MCF 10A (cell line): Measurements from ENCODE around the gene OR2T10. TPM values are rescaled to one million over a fixed set of nuclear protein-coding genes. Genes with fewer than 3 reads are reported as not detected.
A peak's percentile ranks its signal among the peaks of the same experiment; 100 is the strongest.

ENCODE experiments used
- BruUV-seq: library from RNA; stranded (reverse); fragments of 400-500 nt; replicated peaks from 2 replicates; lab custom pipeline; 2021; lab: Mats Ljungman, UMichigan
- CTCF ChIA-PET: fragments of 300-600 bp; sonication (Branson Sonifier 250); formaldehyde crosslinking; extraction: SDS; loops from one replicate; lab custom pipeline; 2021; ENCODE audit warnings: antibody characterized with exemption, inconsistent platforms; lab: Yijun Ruan, JAX
- POLR2A ChIA-PET: fragments of 300-600, 350-650 bp; sonication (Branson Sonifier 250); formaldehyde crosslinking; extraction: SDS; loops from one replicate; lab custom pipeline; 2020; ENCODE audit warnings: antibody characterized with exemption, inconsistent platforms; lab: Yijun Ruan, JAX
- DNase-seq: peaks from one replicate; pipeline ENCODE4 v3.0.0-alpha.2; 2018; ENCODE audit not compliant: unreplicated experiment
- H3K27ac Mint-ChIP-seq: one replicate; pipeline ENCODE4 v1.8.0; 2022; ENCODE audit warnings: mild to moderate bottlenecking, low read depth, mixed read lengths; ENCODE audit not compliant: unreplicated experiment
- H3K27me3 Mint-ChIP-seq: one replicate; pipeline ENCODE4 v1.8.0; 2022; ENCODE audit warnings: mixed read lengths; ENCODE audit not compliant: insufficient read depth, unreplicated experiment
- H3K36me3 Mint-ChIP-seq: one replicate; pipeline ENCODE4 v1.8.0; 2022; ENCODE audit warnings: mild to moderate bottlenecking, moderate library complexity, mixed read lengths; ENCODE audit not compliant: insufficient read depth, unreplicated experiment
- H3K4me1 Mint-ChIP-seq: one replicate; pipeline ENCODE4 v1.8.0; 2022; ENCODE audit warnings: mixed read lengths; ENCODE audit not compliant: insufficient read depth, unreplicated experiment
- H3K4me3 Mint-ChIP-seq: one replicate; pipeline ENCODE4 v1.8.0; 2022; ENCODE audit warnings: mild to moderate bottlenecking, moderate library complexity, mixed read lengths; ENCODE audit not compliant: unreplicated experiment
- H3K9me3 Mint-ChIP-seq: one replicate; pipeline ENCODE4 v1.8.0; 2022; ENCODE audit warnings: mixed read lengths; ENCODE audit not compliant: unreplicated experiment
- intact Hi-C: fragments of 100-400 bp; cut with micrococcal nuclease; formaldehyde crosslinking; loops from 2 replicates; pipeline ENCODE4 v1.14.1; 2022
- total RNA-seq: library from RNA; stranded (reverse); gene quantifications from 2 replicates; pipeline ENCODE4 v1.2.3, GENCODE V29; 2022
- TF ChIP-seq, protein P1 (sequence below): fragments of 200-600 bp; IDR thresholded peaks from one replicate; pipeline ENCODE4 v1.8.0; 2022; ENCODE audit warnings: antibody characterized with exemption, mild to moderate bottlenecking; ENCODE audit not compliant: unreplicated experiment

OR2T10 gene
- total RNA-seq, 1 experiment from 2014 or later: not detected

DNA sequence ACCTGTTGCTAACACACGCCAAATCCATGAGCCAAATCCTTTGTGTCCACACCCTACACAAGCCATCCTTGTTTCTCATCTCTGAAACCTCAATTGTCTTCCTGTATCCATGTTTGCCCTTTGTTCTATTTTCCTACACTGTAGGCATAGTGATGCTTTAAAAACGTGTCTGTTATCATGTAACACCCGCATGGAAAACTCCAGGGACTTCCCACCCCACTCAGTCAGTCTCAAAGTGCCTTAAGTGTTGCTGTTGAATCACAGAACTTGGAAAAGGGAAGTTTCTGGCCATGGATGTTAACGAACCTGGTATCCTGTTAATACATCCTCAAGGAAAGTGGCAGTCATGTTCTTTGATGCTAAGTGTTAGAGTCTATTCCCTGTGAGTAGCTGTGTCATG lies 27.7 kb upstream of the OR2T10 start:
- POLR2A ChIA-PET: interaction anchor here (1.0 to 1.3 kb wide), 2 partner anchors 181 to 213 kb away, joined by 3 to 5 read pairs; partner anchors contain the start of gene ZNF672
- intact Hi-C loops: no loop called here
- CTCF ChIA-PET: interaction anchor here (0.6 to 9.6 kb wide), 8 partner anchors 13 to 299 kb away, joined by 3 to 159 read pairs (median 4); no protein-coding TSS in a partner anchor

DNA sequence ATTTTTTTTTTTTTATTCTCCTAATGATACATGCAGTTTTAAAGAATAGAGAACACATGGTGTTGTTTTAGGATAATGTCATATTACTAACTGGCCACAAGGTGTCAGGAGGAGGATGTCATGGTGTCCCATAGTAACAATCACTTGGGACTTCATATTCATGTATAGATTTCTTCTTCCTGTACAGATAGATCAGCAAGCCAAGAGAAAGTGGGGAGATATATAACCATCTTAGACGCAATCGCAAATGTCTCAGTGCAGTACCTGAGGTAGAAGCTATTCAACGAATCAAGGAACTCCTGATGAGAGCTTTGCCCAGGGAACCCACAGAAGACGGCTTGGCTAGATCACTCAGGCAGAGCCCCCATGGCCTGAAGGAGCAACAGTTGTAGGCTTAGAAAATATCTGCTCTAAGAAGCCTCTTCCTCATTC lies 25.1 kb upstream of the OR2T10 start:
- ChIA-PET CTCF (interaction anchor here (0.6 to 9.6 kb wide), 41 partner anchors 9 to 907 kb away, joined by 3 to 159 read pairs (median 4); no protein-coding TSS in a partner anchor), POLR2A (interaction anchor here (0.6 to 2.0 kb wide), 4 partner anchors 40 to 203 kb away, joined by 3 to 6 read pairs (median 4); partner anchors contain the start of gene SH3BP5L)
- DNase-seq: peak; percentile 71
- Mint-ChIP-seq H3K27me3 (no peaks in the 10 kb centered on the region), H3K4me3 (no peak overlapping the region), H3K36me3 (no peaks in the 10 kb centered on the region), H3K9me3 (no peaks in the 10 kb centered on the region), H3K4me1 (peaks cover 9% of the 10 kb centered on the region), H3K27ac (no peak overlapping the region)
- TF ChIP-seq, protein P1, sequence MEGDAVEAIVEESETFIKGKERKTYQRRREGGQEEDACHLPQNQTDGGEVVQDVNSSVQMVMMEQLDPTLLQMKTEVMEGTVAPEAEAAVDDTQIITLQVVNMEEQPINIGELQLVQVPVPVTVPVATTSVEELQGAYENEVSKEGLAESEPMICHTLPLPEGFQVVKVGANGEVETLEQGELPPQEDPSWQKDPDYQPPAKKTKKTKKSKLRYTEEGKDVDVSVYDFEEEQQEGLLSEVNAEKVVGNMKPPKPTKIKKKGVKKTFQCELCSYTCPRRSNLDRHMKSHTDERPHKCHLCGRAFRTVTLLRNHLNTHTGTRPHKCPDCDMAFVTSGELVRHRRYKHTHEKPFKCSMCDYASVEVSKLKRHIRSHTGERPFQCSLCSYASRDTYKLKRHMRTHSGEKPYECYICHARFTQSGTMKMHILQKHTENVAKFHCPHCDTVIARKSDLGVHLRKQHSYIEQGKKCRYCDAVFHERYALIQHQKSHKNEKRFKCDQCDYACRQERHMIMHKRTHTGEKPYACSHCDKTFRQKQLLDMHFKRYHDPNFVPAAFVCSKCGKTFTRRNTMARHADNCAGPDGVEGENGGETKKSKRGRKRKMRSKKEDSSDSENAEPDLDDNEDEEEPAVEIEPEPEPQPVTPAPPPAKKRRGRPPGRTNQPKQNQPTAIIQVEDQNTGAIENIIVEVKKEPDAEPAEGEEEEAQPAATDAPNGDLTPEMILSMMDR: peak; percentile 74
- intact Hi-C loops: loop anchor here (1.0 kb wide), 4 partner anchors 65 to 199 kb away; no protein-coding TSS in a partner anchor
- no TSS peak for BruUV-seq

More for the DNA sequence above, 27.7 kb upstream of the OR2T10 start:
- TF ChIP-seq, protein P1: no peak
- Mint-ChIP-seq H3K4me3 (no peak overlapping the region), H3K27ac (no peak overlapping the region), H3K36me3 (no peaks in the 10 kb centered on the region), H3K27me3 (no peaks in the 10 kb centered on the region), H3K9me3 (no peaks in the 10 kb centered on the region), H3K4me1 (no peaks in the 10 kb centered on the region)
- BruUV-seq: no TSS peak
- DNase-seq: no peak

DNA sequence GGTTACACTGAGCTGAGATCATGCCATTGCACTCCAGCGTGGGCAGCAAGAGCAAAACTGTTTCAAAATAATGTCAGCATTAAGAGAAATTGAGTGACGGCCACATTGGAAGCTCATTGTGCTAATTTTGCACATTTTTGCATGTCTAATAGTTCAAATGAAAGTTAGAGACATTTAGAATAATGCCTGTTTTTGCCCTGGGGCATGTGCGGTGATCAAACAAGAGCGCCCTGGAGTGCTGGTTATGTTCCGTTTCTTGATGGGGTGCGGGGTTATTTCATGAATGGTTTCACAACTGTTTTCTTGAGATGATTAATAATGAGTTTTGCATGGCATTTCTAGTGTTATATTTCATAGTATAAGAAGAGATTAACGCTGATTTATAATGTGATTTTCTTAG lies 24.3 kb upstream of the OR2T10 start:
- Mint-ChIP-seq H3K9me3 (no peaks in the 10 kb centered on the region), H3K4me3 (no peak overlapping the region), H3K4me1 (peaks cover 9% of the 10 kb centered on the region), H3K27me3 (no peaks in the 10 kb centered on the region), H3K36me3 (no peaks in the 10 kb centered on the region), H3K27ac (no peak overlapping the region)
- no TSS peak for BruUV-seq
- DNase-seq: no peak
- POLR2A ChIA-PET: interaction anchor here (0.7 to 2.0 kb wide), 2 partner anchors 176 to 204 kb away, joined by 3 to 6 read pairs; partner anchors contain the start of gene SH3BP5L
- intact Hi-C loops: loop anchor here (1.0 kb wide), 4 partner anchors 66 to 200 kb away; no protein-coding TSS in a partner anchor
- TF ChIP-seq, protein P1: no peak
- CTCF ChIA-PET: interaction anchor here (0.5 to 9.6 kb wide), 30 partner anchors 9 to 1030 kb away, joined by 3 to 159 read pairs (median 5); partner anchors contain the start of gene OR2L13

DNA sequence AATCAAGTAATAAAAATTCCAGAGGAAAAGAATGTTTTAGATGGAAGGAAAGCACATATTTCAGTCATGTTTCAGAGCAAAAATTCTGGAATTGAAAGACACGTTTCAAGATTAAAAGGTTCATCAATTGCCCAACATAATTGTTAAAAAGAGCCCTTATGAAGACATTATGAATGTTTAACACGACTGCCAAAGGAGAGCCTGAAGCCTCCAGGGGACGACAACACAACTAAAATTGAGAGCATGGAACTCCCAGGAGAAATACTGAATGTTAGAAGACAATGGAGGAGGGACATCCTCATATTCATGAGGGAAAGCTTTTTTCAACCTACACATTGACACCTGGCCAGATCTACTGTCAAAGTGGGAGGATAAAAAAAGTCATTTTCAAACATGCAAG lies 21.4 kb upstream of the OR2T10 start:
- CTCF ChIA-PET: interaction anchor here (0.5 to 9.6 kb wide), 20 partner anchors 9 to 1197 kb away, joined by 3 to 159 read pairs (median 4); no protein-coding TSS in a partner anchor
- H3K4me1 Mint-ChIP-seq: peaks cover 9% of the 10 kb centered on the region
- POLR2A ChIA-PET: no interaction called here
- no peaks in the 10 kb centered on the region for H3K27me3 Mint-ChIP-seq
- intact Hi-C loops: loop anchor here (2.0 to 5.0 kb wide), 2 partner anchors 376 to 937 kb away; no protein-coding TSS in a partner anchor
- no peak overlapping the region for H3K4me3 Mint-ChIP-seq
- H3K27ac Mint-ChIP-seq: no peak overlapping the region
- H3K9me3 Mint-ChIP-seq: no peaks in the 10 kb centered on the region
- H3K36me3 Mint-ChIP-seq: no peaks in the 10 kb centered on the region
- DNase-seq: peak; percentile 80
- BruUV-seq: no TSS peak
- TF ChIP-seq, protein P1: peak; percentile 91
